HFFc6 (cell line): ENCODE data around the gene KDM6A. TPM values are rescaled to one million over a fixed set of nuclear protein-coding genes. Genes with fewer than 3 reads are reported as not detected.

ENCODE experiments used
- DNase-seq: peaks from one replicate; pipeline ENCODE4 v3.0.0-alpha.2; 2018
- H3K27ac Mint-ChIP-seq: 2 replicates; pipeline ENCODE4 v1.8.0; 2020; ENCODE audit warnings: mild to moderate bottlenecking, mixed read lengths
- H3K27me3 Mint-ChIP-seq: 2 replicates; pipeline ENCODE4 v1.8.0; 2021; ENCODE audit warnings: mild to moderate bottlenecking, moderate library complexity, mixed read lengths; ENCODE audit not compliant: insufficient read depth
- H3K36me3 Mint-ChIP-seq: 2 replicates; pipeline ENCODE4 v1.8.0; 2021; ENCODE audit warnings: low read depth, mixed read lengths
- H3K4me1 Mint-ChIP-seq: 2 replicates; pipeline ENCODE4 v1.8.0; 2020; ENCODE audit warnings: low read depth, mixed read lengths
- H3K4me3 Mint-ChIP-seq: 2 replicates; pipeline ENCODE4 v1.8.0; 2020; ENCODE audit warnings: mild to moderate bottlenecking, moderate library complexity, mixed read lengths
- H3K9me3 Mint-ChIP-seq: 2 replicates; pipeline ENCODE4 v1.8.0; 2020; ENCODE audit warnings: mild to moderate bottlenecking, mixed read lengths
- total RNA-seq, 6 experiments: library from RNA; stranded (reverse); fragmentation: NEBNext Ultra II Directional; extraction: Animal tissue kit (Norgen Biotek cat#: 25700); gene quantifications; 2 replicates in 1 of 6; 3 replicates in 5 of 6; pipeline ENCODE4 v1.2.3, GENCODE V29; 2021
- TF ChIP-seq, protein P1 (sequence below): fragments of 200-600 bp; sonication (generic); IDR thresholded peaks from 2 replicates; pipeline ENCODE4 v1.5.0; 2021; ENCODE audit warnings: antibody characterized with exemption, mild to moderate bottlenecking

The KDM6A gene
- total RNA-seq, 6 experiments from 2014 or later = 6.4 to 14.3 (median 9.0) TPM

DNA sequence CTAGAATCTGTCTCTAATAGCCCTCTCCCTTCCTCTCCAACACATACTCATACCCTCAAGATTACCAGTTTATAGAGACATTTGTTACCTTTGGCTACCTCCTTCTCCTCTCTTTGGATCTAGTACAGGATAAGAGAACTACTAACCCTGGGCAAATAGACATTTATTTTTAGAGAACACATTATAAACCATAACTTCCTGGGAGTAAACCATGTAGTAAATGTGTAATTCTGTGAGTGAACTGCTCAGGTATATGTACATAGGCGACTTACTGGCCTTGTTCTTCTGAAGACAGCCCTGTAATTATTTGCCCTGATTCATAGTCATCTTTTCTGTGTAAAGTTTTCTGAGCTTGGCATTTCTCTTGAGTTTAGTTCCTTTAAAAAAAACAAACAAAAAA lies 94.2 kb downstream of the KDM6A start:
- H3K9me3 Mint-ChIP-seq = no peaks in the 10 kb centered on the region
- peaks cover 10% of the 10 kb centered on the region for H3K4me1 Mint-ChIP-seq
- no peak overlapping the region for H3K4me3 Mint-ChIP-seq
- DNase-seq = no peak
- H3K36me3 Mint-ChIP-seq = peaks cover 14% of the 10 kb centered on the region
- H3K27ac Mint-ChIP-seq = no peak overlapping the region
- H3K27me3 Mint-ChIP-seq = peaks cover 4% of the 10 kb centered on the region
- TF ChIP-seq, protein P1, sequence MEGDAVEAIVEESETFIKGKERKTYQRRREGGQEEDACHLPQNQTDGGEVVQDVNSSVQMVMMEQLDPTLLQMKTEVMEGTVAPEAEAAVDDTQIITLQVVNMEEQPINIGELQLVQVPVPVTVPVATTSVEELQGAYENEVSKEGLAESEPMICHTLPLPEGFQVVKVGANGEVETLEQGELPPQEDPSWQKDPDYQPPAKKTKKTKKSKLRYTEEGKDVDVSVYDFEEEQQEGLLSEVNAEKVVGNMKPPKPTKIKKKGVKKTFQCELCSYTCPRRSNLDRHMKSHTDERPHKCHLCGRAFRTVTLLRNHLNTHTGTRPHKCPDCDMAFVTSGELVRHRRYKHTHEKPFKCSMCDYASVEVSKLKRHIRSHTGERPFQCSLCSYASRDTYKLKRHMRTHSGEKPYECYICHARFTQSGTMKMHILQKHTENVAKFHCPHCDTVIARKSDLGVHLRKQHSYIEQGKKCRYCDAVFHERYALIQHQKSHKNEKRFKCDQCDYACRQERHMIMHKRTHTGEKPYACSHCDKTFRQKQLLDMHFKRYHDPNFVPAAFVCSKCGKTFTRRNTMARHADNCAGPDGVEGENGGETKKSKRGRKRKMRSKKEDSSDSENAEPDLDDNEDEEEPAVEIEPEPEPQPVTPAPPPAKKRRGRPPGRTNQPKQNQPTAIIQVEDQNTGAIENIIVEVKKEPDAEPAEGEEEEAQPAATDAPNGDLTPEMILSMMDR = no peak

DNA sequence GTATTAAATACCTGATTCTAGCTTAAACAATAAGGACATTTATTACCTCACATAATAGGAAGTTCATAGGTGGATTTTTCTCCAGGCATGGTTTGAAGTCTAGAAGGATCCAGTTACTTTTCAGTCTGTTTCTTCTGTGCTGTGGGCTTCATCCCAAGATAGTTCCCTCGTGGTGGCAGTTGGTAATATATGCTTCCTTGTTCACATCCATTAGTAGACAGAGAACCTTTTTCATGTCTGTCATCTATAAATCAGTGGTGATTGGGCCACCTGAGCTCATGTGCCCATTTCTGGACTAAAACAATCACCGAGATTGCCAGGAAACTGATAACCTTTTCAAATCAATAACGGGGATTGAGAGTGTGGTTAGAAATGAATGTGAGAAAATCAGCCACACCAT lies 97.7 kb downstream of the KDM6A start:
- no peaks in the 10 kb centered on the region for H3K9me3 Mint-ChIP-seq
- TF ChIP-seq, protein P1 = no peak
- no peak for DNase-seq
- H3K27me3 Mint-ChIP-seq = peaks cover 1% of the 10 kb centered on the region; the same call in 1 of the 2 replicates
- peaks cover 24% of the 10 kb centered on the region for H3K36me3 Mint-ChIP-seq
- H3K4me1 Mint-ChIP-seq = peaks cover 26% of the 10 kb centered on the region
- no peak overlapping the region for H3K4me3 Mint-ChIP-seq
- H3K27ac Mint-ChIP-seq = no peak overlapping the region

DNA sequence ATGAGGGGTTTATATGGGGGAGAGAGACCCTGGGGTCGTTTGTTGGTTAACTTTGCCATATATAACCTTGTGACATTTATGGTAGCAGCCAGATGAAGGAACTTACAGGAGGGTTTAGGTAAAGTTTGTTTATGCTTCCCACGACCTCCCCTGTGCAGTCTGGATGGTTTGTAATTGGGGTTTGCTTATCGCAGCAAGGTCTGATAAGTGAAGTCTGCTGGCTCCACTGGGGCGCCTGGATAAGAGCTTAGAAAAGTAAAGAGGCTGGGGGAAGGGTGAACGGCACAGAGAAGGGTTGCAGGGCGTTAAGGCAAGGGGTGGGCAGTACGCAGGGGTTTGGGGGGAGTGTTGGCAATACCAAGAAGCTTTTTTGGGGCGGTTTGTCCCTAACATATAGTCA lies 98.7 kb downstream of the KDM6A start:
- no peak for DNase-seq
- peaks cover 23% of the 10 kb centered on the region for H3K36me3 Mint-ChIP-seq
- H3K9me3 Mint-ChIP-seq = no peaks in the 10 kb centered on the region
- H3K27me3 Mint-ChIP-seq = peaks cover 1% of the 10 kb centered on the region; the same call in 1 of the 2 replicates
- H3K4me3 Mint-ChIP-seq = no peak overlapping the region
- TF ChIP-seq, protein P1 = no peak
- peaks cover 31% of the 10 kb centered on the region for H3K4me1 Mint-ChIP-seq
- H3K27ac Mint-ChIP-seq = no peak overlapping the region

DNA sequence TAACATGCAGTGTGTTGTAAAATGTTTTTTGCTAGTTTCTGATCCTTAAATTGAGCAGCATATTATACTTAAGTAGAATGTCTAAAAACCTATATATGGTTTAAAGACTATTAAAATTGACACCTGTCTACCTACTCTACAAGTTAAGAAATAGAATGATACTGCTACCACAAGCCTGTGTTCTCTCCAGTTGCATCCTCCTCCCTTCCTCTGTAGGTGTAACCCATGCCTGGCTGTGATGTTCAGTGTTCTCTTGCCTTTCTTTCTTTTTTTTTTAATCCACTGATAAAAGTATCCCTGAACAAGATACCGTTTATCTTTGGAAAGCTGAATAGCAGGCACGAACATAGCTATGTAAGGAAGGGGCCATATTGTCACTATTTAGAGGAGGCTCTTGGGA lies 99.1 kb downstream of the KDM6A start:
- H3K36me3 Mint-ChIP-seq = peaks cover 21% of the 10 kb centered on the region
- DNase-seq = no peak
- TF ChIP-seq, protein P1 = no peak
- H3K4me3 Mint-ChIP-seq = no peak overlapping the region
- no peak overlapping the region for H3K27ac Mint-ChIP-seq
- H3K4me1 Mint-ChIP-seq = peaks cover 28% of the 10 kb centered on the region
- H3K27me3 Mint-ChIP-seq = peaks cover 1% of the 10 kb centered on the region; the same call in 1 of the 2 replicates
- no peaks in the 10 kb centered on the region for H3K9me3 Mint-ChIP-seq

DNA sequence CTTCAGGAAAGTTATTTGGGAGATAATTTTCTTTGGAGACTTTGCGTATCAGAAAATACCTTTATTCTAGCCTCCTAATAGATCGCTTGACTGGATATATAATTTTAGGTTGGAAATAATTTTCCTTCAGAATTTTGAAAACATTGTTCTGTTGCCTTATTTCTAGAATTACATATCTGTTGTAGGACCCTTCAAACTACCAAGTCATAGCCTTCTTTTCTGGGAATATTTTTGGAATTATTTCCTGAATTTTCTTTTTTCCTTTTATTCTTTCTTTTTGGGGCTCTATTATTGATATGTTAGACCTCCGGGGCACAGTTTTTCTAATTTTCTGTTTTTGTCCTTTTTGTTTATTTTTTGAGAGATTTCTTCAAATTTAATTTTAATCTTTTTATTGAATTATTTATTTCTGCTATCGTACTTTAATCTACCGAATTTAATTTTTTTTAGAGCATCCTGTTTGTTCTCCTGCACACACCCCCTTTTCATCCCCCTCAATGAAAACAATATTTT lies 100.5 kb downstream of the KDM6A start:
- H3K36me3 Mint-ChIP-seq = peaks cover 18% of the 10 kb centered on the region
- no peak overlapping the region for H3K27ac Mint-ChIP-seq

More for the DNA sequence above, 100.5 kb downstream of the KDM6A start:
- Mint-ChIP-seq H3K27me3 (peaks cover 1% of the 10 kb centered on the region; the same call in 1 of the 2 replicates), H3K4me3 (no peak overlapping the region), H3K4me1 (peaks cover 21% of the 10 kb centered on the region), H3K9me3 (no peaks in the 10 kb centered on the region)
- no peak for DNase-seq
- TF ChIP-seq, protein P1 = no peak
